K562 treated with DMSO at 1 percent for 48 hours (cell line): ENCODE measurements around the gene PROX1. TPM values are rescaled to one million over a fixed set of nuclear protein-coding genes. Genes with fewer than 3 reads are reported as not detected.

Experiments used
- total RNA-seq: library from RNA; unstranded; fragments of 300-600 nt; gene quantifications from 2 replicates; pipeline ENCODE4 v1.2.3, GENCODE V29; 2022; ENCODE audit warnings: low replicate concordance; ENCODE audit errors: extremely low read depth

Gene PROX1, protein sequence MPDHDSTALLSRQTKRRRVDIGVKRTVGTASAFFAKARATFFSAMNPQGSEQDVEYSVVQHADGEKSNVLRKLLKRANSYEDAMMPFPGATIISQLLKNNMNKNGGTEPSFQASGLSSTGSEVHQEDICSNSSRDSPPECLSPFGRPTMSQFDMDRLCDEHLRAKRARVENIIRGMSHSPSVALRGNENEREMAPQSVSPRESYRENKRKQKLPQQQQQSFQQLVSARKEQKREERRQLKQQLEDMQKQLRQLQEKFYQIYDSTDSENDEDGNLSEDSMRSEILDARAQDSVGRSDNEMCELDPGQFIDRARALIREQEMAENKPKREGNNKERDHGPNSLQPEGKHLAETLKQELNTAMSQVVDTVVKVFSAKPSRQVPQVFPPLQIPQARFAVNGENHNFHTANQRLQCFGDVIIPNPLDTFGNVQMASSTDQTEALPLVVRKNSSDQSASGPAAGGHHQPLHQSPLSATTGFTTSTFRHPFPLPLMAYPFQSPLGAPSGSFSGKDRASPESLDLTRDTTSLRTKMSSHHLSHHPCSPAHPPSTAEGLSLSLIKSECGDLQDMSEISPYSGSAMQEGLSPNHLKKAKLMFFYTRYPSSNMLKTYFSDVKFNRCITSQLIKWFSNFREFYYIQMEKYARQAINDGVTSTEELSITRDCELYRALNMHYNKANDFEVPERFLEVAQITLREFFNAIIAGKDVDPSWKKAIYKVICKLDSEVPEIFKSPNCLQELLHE
- not detected in 2 replicates for total RNA-seq

DNA sequence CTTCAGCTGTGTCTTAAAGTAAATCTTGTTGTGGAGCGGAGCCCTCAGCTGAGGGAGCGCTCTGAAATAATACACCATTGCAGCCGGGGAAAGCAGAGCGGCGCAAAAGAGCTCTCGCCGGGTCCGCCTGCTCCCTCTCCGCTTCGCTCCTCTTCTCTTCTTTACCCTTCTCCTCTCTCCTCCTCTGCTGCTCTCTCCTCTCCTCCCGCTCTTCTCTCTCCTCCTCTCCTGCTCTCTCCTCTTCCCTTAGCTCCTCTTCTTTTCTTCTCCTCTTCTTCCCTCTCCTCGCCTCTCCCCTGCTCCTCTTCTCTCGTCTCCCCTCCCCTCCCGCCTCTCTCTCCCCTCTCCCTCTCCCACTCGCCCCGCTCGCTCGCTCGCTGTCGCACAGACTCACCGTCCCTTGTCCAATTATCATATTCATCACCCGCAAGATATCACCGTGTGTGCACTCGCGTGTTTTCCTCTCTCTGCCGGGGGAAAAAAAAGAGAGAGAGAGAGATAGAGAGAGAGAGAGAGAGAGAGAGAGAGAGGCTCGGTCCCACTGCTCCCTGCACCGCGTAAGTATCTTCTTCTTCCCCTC is at the start of gene PROX1:
Gene PROX1 (plus strand): TSS at position 47 of the 580 bp plus-strand sequence. CDS start 8,563 bp downstream, outside the sequence.

